KMS-11 (cell line): ENCODE measurements around the gene GRIK2.

Experiments
- H2AFZ ChIP-seq: fragments of 200-600 bp; sonication (generic); 2 replicates; pipeline ENCODE4 v1.6.1; 2016; ENCODE audit warnings: antibody characterized with exemption, mixed run types, low read depth
- H3K27ac ChIP-seq: fragments of 200-600 bp; sonication (generic); 2 replicates; pipeline ENCODE4 v1.6.1; 2016; ENCODE audit warnings: mild to moderate bottlenecking, mixed run types
- H3K27me3 ChIP-seq: fragments of 200-600 bp; sonication (generic); 2 replicates; pipeline ENCODE4 v1.6.1; 2017; ENCODE audit warnings: mild to moderate bottlenecking, low read depth, mixed run types, moderate library complexity; ENCODE audit not compliant: insufficient read depth
- H3K36me3 ChIP-seq: fragments of 200-600 bp; sonication (generic); 2 replicates; pipeline ENCODE4 v1.6.1; 2017; ENCODE audit warnings: mild to moderate bottlenecking, mixed run types; ENCODE audit not compliant: insufficient read depth
- H3K4me1 ChIP-seq: fragments of 200-600 bp; sonication (generic); 2 replicates; pipeline ENCODE4 v1.6.1; 2016; ENCODE audit warnings: mild to moderate bottlenecking, low read depth, mixed run types; ENCODE audit not compliant: poor library complexity, severe bottlenecking
- H3K4me2 ChIP-seq: fragments of 200-600 bp; sonication (generic); 2 replicates; pipeline ENCODE4 v1.7.0; 2016; ENCODE audit warnings: mild to moderate bottlenecking, mixed run types
- H3K4me3 ChIP-seq: fragments of 200-600 bp; sonication (generic); IDR thresholded peaks from 2 replicates; pipeline ENCODE4 v1.6.1; 2017; ENCODE audit warnings: low read depth, low read length, mixed read lengths; ENCODE audit not compliant: insufficient read depth
- H3K79me2 ChIP-seq: fragments of 200-600 bp; sonication (generic); 2 replicates; pipeline ENCODE4 v1.6.1; 2016; ENCODE audit warnings: low read depth, mixed run types; ENCODE audit not compliant: insufficient read depth
- H3K9ac ChIP-seq: fragments of 200-600 bp; sonication (generic); 2 replicates; pipeline ENCODE4 v1.6.1; 2016; ENCODE audit warnings: mild to moderate bottlenecking, mixed run types
- H4K20me1 ChIP-seq: fragments of 200-600 bp; sonication (generic); 2 replicates; pipeline ENCODE4 v1.6.1; 2016; ENCODE audit warnings: mild to moderate bottlenecking, mixed run types; ENCODE audit not compliant: insufficient read depth
- CTCF ChIP-seq: fragments of 200-600 bp; sonication (generic); conservative IDR thresholded peaks from 2 replicates; pipeline ENCODE4 v1.6.1; 2017; ENCODE audit warnings: low read depth, mild to moderate bottlenecking, antibody characterized with exemption, low read length, moderate library complexity, mixed read lengths

Gene GRIK2

GRCh38 chr6:101806241-101806640 is 412.7 kb downstream of the GRIK2 start:
- Histone ChIP-seq H3K27ac (no peak overlapping the region), H3K27me3 (no peaks in the 10 kb centered on the region), H3K79me2 (no peaks in the 10 kb centered on the region), H3K9ac (no peak overlapping the region), H2AFZ (no peak overlapping the region), H3K4me3 (no peak overlapping the region), H3K4me1 (no peaks in the 10 kb centered on the region), H4K20me1 (no peaks in the 10 kb centered on the region), H3K36me3 (no peaks in the 10 kb centered on the region), H3K4me2 (no peak overlapping the region)
- TF ChIP-seq CTCF, result no peak

- no peak for TF ChIP-seq CTCF
- Histone ChIP-seq H3K4me3 (no peak overlapping the region), H3K4me2 (no peak overlapping the region), H4K20me1 (no peaks in the 10 kb centered on the region), H3K27me3 (no peaks in the 10 kb centered on the region), H3K4me1 (no peaks in the 10 kb centered on the region), H3K79me2 (no peaks in the 10 kb centered on the region), H3K36me3 (no peaks in the 10 kb centered on the region), H3K27ac (no peak overlapping the region), H3K9ac (no peak overlapping the region), H2AFZ (no peak overlapping the region)
These were observed 417.6 kb downstream of the GRIK2 start for GRCh38 chr6:101811108-101811507.

- H3K27me3 ChIP-seq, result no peaks in the 10 kb centered on the region
- no peak overlapping the region for H3K9ac ChIP-seq
- H3K4me3 ChIP-seq, result no peak overlapping the region
- H3K27ac ChIP-seq, result no peak overlapping the region
- H3K4me1 ChIP-seq, result no peaks in the 10 kb centered on the region
- H3K36me3 ChIP-seq, result no peaks in the 10 kb centered on the region
- no peaks in the 10 kb centered on the region for H4K20me1 ChIP-seq
- H3K4me2 ChIP-seq, result no peak overlapping the region
- H3K79me2 ChIP-seq, result no peaks in the 10 kb centered on the region
- no peak overlapping the region for H2AFZ ChIP-seq
- no peak for TF ChIP-seq CTCF
These were observed 423.2 kb downstream of the GRIK2 start for GRCh38 chr6:101816716-101817115.

GRCh38 chr6:101818051-101818450 is 424.5 kb downstream of the GRIK2 start:
- Histone ChIP-seq H3K9ac (no peak overlapping the region), H3K79me2 (no peaks in the 10 kb centered on the region), H3K4me2 (no peak overlapping the region), H2AFZ (no peak overlapping the region), H3K4me3 (no peak overlapping the region), H4K20me1 (no peaks in the 10 kb centered on the region), H3K36me3 (no peaks in the 10 kb centered on the region), H3K27me3 (no peaks in the 10 kb centered on the region), H3K27ac (no peak overlapping the region), H3K4me1 (no peaks in the 10 kb centered on the region)
- no peak for TF ChIP-seq CTCF
